Nucleus accumbens (tissue), 56 donors: ENCODE measurements around the gene NAPG.
"Not testable (repeated sequence)": the region's sequence is repeated elsewhere in the genome, so short reads cannot be mapped to it uniquely, and the experiment has no call there.

Experiments
- DNase-seq, 56 donors: peaks; one replicate each; lab custom pipeline; 2025; lab: John Stamatoyannopoulos, UW

The NAPG gene

GRCh38 chr18:10543277-10543676 is 17.4 kb downstream of the NAPG start:
- DNase-seq: no peak

GRCh38 chr18:10544093-10544748 is 18.4 kb downstream of the NAPG start:
- peak in 1 of 56 donors; percentile 12 for DNase-seq

GRCh38 chr18:10546557-10547300 is 20.9 kb downstream of the NAPG start:
- peak in 9 of 56 donors; percentile 11 to 49 (median 31) for DNase-seq

- no peak for DNase-seq
These were observed 26.4 kb downstream of the NAPG start for GRCh38 chr18:10552226-10552625.

- not testable (repeated sequence) for DNase-seq
These were observed 30.4 kb downstream of the NAPG start for GRCh38 chr18:10556251-10556650.

- no peak for DNase-seq
These were observed 31.4 kb downstream of the NAPG start for GRCh38 chr18:10557085-10557677.

- no peak for DNase-seq
These were observed 32.6 kb downstream of the NAPG start for GRCh38 chr18:10558243-10558966.

- no peak for DNase-seq
These were observed 33.1 kb downstream of the NAPG start for GRCh38 chr18:10558967-10559298.

GRCh38 chr18:10559553-10560451 is 34.0 kb downstream of the NAPG start:
- peak in 7 of 56 donors; percentile 37 to 54 (median 41) for DNase-seq

GRCh38 chr18:10560452-10561045 is 34.7 kb downstream of the NAPG start:
- peak in 49 of 56 donors; percentile 12 to 86 (median 54) for DNase-seq

GRCh38 chr18:10562773-10563160 is 36.9 kb downstream of the NAPG start:
- DNase-seq: no peak

- no peak for DNase-seq
These were observed 38.1 kb downstream of the NAPG start for GRCh38 chr18:10563886-10564285.

- DNase-seq: no peak
These were observed 39.3 kb downstream of the NAPG start for GRCh38 chr18:10564975-10565773.

GRCh38 chr18:10565835-10566234 is 40.0 kb downstream of the NAPG start:
- no peak for DNase-seq

GRCh38 chr18:10566390-10566789 is 40.6 kb downstream of the NAPG start:
- DNase-seq: no peak

GRCh38 chr18:10569941-10570340 is 44.1 kb downstream of the NAPG start:
- DNase-seq: not testable (repeated sequence)

GRCh38 chr18:10570622-10571021 is 44.8 kb downstream of the NAPG start:
- no peak for DNase-seq

GRCh38 chr18:10571537-10571936 is 45.7 kb downstream of the NAPG start:
- no peak for DNase-seq

- DNase-seq: not testable (repeated sequence)
These were observed 47.4 kb downstream of the NAPG start for GRCh38 chr18:10573261-10573660.
